AG09319 (cell line): ENCODE data around the gene APH1B.
"Not testable (repeated sequence)": the region's sequence is repeated elsewhere in the genome, so short reads cannot be mapped to it uniquely, and the experiment has no call there.

Experiments
- DNase-seq: peaks from one replicate; pipeline ENCODE4 v3.0.0-alpha.2; 2010; ENCODE audit warnings: low read depth; ENCODE audit errors: extremely low read depth
- TF ChIP-seq, protein P1 (sequence below): IDR thresholded peaks from 2 replicates; pipeline ENCODE4 v1.5.1; 2011; ENCODE audit warnings: low read depth, mild to moderate bottlenecking, inconsistent platforms, low read length, moderate library complexity

The APH1B gene

DNA sequence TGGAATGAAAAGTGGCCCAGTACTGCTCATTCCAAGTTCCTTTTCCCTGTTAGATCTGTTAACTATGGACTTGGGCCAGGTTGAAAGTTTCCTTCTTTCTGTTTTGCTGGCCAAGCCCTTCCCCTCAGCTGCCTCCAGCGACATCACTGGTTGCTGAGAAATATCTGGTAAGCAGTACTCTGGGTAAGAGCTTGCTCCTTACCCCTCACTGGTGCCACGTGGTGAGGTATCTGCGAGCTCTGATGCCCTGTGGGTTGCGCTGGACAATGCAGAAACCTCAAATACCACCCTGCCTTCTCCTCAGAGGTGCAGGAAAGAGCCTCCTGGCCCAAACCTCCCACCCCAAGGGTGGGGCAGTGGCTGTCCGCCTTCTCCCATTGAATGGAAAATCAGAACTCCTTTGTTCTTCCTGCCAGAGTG lies 42.9 kb upstream of the APH1B start:
- no peak for DNase-seq
- TF ChIP-seq, protein P1, sequence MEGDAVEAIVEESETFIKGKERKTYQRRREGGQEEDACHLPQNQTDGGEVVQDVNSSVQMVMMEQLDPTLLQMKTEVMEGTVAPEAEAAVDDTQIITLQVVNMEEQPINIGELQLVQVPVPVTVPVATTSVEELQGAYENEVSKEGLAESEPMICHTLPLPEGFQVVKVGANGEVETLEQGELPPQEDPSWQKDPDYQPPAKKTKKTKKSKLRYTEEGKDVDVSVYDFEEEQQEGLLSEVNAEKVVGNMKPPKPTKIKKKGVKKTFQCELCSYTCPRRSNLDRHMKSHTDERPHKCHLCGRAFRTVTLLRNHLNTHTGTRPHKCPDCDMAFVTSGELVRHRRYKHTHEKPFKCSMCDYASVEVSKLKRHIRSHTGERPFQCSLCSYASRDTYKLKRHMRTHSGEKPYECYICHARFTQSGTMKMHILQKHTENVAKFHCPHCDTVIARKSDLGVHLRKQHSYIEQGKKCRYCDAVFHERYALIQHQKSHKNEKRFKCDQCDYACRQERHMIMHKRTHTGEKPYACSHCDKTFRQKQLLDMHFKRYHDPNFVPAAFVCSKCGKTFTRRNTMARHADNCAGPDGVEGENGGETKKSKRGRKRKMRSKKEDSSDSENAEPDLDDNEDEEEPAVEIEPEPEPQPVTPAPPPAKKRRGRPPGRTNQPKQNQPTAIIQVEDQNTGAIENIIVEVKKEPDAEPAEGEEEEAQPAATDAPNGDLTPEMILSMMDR: no peak

DNA sequence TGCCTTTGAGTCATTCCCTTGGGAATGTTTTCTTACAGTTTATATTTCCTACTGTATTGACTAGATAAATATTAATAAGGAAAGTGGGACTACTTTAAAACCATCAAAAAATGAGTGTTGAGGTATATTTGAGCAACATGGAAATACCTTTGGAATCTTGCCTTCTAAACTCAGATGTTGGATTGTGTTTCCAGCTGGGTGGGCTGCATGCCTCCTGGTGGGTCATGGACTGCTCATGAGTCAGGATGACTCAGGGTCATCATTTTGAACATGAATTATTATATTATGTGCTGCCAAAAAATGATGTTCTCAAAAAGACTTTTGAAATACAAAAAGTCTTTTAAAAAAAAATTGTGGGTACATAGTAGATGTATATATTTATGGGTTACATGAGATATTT lies 41.1 kb upstream of the APH1B start:
- TF ChIP-seq, protein P1: no peak
- no peak for DNase-seq

DNA sequence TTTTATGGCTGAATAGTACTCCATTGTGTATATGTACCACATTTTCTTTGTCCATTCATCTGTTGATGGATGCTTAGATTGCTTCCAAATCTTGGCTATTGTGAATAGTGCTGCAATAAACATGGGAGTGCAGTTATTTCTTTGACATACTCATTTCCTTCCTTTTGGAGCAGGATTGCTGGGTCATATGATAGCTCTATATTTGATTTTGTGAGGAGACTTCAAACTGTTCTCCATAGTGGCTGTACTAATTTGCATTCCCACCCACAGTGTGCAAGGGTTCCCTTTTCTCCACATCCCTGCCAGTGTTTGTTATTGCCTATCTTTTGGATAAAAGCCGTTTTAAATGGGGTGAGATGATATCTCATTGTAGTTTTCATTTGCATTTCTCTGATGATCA lies 40.3 kb upstream of the APH1B start:
- DNase-seq: not testable (repeated sequence)

DNA sequence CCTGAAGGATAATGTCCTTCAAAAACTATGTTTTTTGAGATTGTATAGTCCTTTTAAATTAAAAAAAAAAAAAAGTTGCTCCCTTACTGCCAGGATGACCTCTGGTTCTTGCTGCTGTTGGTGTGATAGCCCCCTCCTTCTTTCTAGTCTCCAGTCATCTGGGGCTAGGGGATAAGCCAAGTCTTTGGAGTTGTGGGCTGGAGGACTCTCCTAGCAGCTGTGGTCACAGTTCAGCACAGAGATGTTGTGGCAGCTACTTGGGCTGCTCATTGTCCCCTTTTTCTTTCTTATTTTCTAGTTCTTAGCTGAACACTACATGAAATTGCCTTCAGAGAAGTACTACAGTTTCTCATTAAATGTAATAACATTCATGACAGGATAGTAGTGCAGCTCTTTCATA lies 39.2 kb upstream of the APH1B start:
- DNase-seq: no peak
- TF ChIP-seq, protein P1: no peak

DNA sequence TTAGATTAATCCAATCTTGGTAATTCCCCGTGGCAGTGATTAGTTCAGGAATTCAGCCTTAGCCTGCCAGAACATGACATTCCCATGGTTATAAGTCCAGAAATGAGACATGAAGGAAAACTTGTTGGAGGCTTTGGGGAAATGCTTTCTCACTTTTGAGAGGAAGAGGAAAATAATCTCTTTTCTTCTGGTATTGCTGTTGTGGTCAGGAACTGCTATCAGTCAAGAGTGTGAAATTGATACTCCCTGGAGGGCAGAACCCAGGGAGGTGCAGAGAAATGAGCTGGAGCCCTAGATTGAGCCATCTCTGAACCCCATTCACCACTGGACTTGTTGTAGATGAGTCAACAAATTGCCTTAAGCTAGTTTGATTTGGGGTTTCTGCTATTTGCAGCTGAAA lies 38.6 kb upstream of the APH1B start:
- peak; percentile 60 for DNase-seq
- TF ChIP-seq, protein P1: no peak

DNA sequence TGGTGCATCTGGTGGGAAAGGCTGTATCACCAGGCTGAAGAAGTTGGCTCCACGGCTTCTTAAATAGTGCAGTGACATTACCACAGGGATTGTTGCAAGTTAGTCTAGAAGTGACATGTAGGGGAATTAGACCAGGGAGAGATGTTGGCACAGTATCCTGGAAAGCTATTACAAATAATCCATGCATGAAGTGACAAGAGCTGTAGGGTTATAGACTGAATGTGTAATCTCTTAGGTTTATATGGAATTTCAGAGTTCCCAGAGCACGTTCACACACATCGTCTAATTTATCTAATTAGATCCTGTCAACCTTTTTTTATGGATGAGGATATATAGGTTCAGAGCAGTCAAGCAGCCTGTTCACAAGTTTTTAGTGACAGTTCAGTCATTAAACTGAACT lies 37.3 kb upstream of the APH1B start:
- no peak for DNase-seq
- TF ChIP-seq, protein P1: no peak

DNA sequence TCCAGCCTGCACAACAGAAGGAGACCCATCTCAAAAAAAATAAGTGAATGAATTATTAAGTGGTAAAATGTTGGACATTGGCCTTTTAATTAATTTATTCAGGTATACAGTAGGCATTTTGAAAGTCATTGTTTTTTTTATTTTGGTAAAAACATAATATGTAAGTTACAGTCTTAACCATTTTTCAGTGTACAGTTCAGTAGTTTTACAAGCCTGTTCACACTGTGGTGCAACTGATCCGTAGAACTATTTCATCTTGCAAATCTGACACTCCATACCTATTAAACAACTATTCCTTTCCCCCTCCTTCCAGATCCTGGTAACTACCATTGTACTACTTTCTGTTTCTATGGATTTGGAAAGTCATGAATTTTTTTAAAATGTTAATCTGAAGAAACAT lies 36.1 kb upstream of the APH1B start:
- TF ChIP-seq, protein P1: no peak
- no peak for DNase-seq

DNA sequence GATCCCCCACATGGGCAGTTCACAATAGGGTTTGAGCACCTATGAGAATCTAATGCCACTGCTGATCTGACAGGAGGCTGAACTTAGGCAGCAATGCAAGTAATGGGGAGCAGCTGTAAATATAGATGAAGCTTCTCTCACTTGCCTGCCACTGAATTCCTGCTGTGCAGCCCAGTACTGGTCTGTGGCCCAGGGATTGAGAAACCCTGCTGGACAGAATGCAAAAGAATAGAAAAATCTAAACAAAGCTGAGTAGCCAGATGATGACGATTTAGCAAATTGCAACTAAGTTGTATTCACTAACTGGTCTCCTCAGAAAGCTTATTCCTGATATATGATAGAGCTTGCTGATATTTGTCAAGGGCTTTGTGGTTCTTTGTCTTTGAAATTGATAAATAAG lies 34.3 kb upstream of the APH1B start:
- peak; percentile 64 for DNase-seq
- TF ChIP-seq, protein P1: peak; percentile 13
